Duodenal mucosa (tissue), 2 donors: ENCODE data around the gene ITGB5.

Source experiments
- H3K27ac ChIP-seq: one replicate; pipeline ENCODE4 v1.7.0; 2013; ENCODE audit warnings: low read depth, low read length
- H3K27me3 ChIP-seq, 2 donors: one replicate each; pipeline ENCODE4 v1.7.0; 2013; ENCODE audit warnings: low read length in 2 of 2, control low read depth in 1 of 2; ENCODE audit not compliant: insufficient read depth in 2 of 2, control insufficient read depth in 1 of 2
- H3K36me3 ChIP-seq, 2 donors: one replicate each; pipeline ENCODE4 v1.7.0; 2013; ENCODE audit warnings: low read length in 2 of 2, control low read depth in 1 of 2; ENCODE audit not compliant: insufficient read depth in 2 of 2, control insufficient read depth in 1 of 2
- H3K4me1 ChIP-seq, 2 donors: one replicate each; pipeline ENCODE4 v1.7.0; 2013; ENCODE audit warnings: low read length in 2 of 2, control low read depth in 1 of 2; ENCODE audit not compliant: insufficient read depth in 2 of 2, control insufficient read depth in 1 of 2
- H3K4me3 ChIP-seq, 2 donors: one replicate each; pipeline ENCODE4 v1.7.0; 2013; ENCODE audit warnings: low read length in 2 of 2, low read depth in 1 of 2
- H3K9ac ChIP-seq, 2 donors: one replicate each; pipeline ENCODE4 v1.7.0; 2013; ENCODE audit warnings: low read length in 2 of 2, low read depth in 1 of 2
- H3K9me3 ChIP-seq, 2 donors: one replicate each; pipeline ENCODE4 v1.7.0; 2013; ENCODE audit warnings: low read length in 2 of 2, control low read depth in 1 of 2; ENCODE audit not compliant: control insufficient read depth in 1 of 2

Gene ITGB5

GRCh38 chr3:124882816-124883747, 4.1 kb downstream of the ITGB5 start:
- Histone ChIP-seq H3K36me3 (no peaks in the 10 kb centered on the region), H3K27me3 (no peaks in the 10 kb centered on the region), H3K4me1 (peaks cover 22 to 24% of the 10 kb centered on the region in 2 donors), H3K4me3 (no peak overlapping the region), H3K9ac (no peak overlapping the region), H3K27ac (no peak overlapping the region), H3K9me3 (no peaks in the 10 kb centered on the region)

GRCh38 chr3:124881976-124882697, 5.0 kb downstream of the ITGB5 start:
- peaks cover 25% of the 10 kb centered on the region in 2 donors for H3K4me1 ChIP-seq
- no peak overlapping the region for H3K27ac ChIP-seq
- H3K9me3 ChIP-seq = no peaks in the 10 kb centered on the region
- no peaks in the 10 kb centered on the region for H3K36me3 ChIP-seq
- no peaks in the 10 kb centered on the region for H3K27me3 ChIP-seq
- no peak overlapping the region for H3K4me3 ChIP-seq
- H3K9ac ChIP-seq = no peak overlapping the region

DNA sequence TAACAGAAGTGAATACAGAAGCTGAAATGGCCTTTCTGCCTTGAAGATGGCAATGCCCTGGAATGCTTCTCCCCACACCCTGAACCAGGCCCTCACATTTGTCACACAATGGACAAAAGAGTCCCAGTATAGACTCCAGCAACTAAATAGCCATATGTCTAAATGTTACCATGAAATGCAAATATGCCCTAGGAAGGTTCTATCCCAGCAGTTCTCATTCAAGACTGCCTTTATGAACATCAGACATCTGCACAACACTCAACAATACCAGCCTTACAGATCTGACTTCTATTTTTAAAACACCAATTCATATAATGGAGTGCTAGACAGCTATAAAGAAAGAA, 7.9 kb downstream of the ITGB5 start:
- Histone ChIP-seq H3K27me3 (no peaks in the 10 kb centered on the region), H3K4me1 (peaks cover 25 to 27% of the 10 kb centered on the region in 2 donors), H3K9me3 (no peaks in the 10 kb centered on the region), H3K27ac (no peak overlapping the region), H3K4me3 (peak overlapping the region in 1 of 2 donors; percentile 1), H3K36me3 (no peaks in the 10 kb centered on the region), H3K9ac (no peak overlapping the region)

DNA sequence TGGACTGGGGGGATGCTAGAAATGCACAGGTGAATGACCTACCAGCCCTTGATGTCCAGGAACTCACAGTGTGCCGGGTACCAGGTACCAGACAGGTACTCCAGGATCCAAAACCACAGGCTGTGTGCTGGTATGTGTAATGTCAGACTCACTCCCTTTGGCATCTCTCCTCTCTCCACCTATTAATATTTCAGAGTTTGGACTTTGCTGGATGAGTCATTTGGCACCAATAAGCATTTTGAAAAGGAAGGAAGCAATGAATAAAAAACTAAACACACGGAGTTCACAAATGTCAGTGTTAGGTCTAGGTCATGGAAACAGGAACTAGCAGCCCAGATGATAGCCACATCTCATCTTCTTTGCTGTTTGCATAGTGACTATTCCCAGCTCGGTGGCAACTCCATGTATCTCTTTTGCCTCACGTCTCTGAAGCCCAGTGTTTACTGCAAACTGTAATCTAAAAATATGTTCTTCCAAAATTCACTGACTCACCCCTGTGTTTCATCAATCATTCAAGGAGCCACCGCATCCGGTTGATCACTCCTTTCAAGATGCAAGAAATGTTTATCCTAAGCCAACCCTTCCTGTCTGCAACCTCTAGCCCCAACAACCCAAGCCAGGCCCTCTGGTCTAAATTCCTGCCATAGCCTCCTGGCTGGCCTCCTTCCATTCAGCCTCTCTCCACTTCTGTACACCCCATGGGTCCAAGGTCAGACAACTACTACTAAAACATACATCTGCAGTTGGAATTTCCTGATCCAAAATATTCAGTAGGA, 8.4 kb downstream of the ITGB5 start:
- peaks cover 25 to 27% of the 10 kb centered on the region in 2 donors for H3K4me1 ChIP-seq

GRCh38 chr3:124877674-124878073, 9.5 kb downstream of the ITGB5 start:
- no peak overlapping the region for H3K27ac ChIP-seq
- no peaks in the 10 kb centered on the region for H3K36me3 ChIP-seq

More for the DNA sequence above, 8.4 kb downstream of the ITGB5 start:
- Histone ChIP-seq H3K27ac (no peak overlapping the region), H3K9ac (no peak overlapping the region), H3K9me3 (no peaks in the 10 kb centered on the region), H3K27me3 (no peaks in the 10 kb centered on the region), H3K4me3 (peak overlapping the region in 1 of 2 donors; percentile 1), H3K36me3 (no peaks in the 10 kb centered on the region)

GRCh38 chr3:124876401-124876878, 10.7 kb downstream of the ITGB5 start:
- H3K27me3 ChIP-seq = no peaks in the 10 kb centered on the region
- H3K4me3 ChIP-seq = no peak overlapping the region
- H3K4me1 ChIP-seq = peaks cover 25 to 27% of the 10 kb centered on the region in 2 donors
- no peaks in the 10 kb centered on the region for H3K36me3 ChIP-seq
- no peak overlapping the region for H3K9ac ChIP-seq
- H3K9me3 ChIP-seq = no peaks in the 10 kb centered on the region
- no peak overlapping the region for H3K27ac ChIP-seq

More at GRCh38 chr3:124877674-124878073, 9.5 kb downstream of the ITGB5 start:
- Histone ChIP-seq H3K4me3 (no peak overlapping the region), H3K27me3 (no peaks in the 10 kb centered on the region), H3K9ac (no peak overlapping the region), H3K4me1 (peaks cover 25 to 27% of the 10 kb centered on the region in 2 donors), H3K9me3 (no peaks in the 10 kb centered on the region)

- Histone ChIP-seq H3K4me1 (peaks cover 10 to 13% of the 10 kb centered on the region in 2 donors), H3K4me3 (no peak overlapping the region), H3K9ac (no peak overlapping the region), H3K27me3 (no peaks in the 10 kb centered on the region), H3K36me3 (no peaks in the 10 kb centered on the region), H3K27ac (no peak overlapping the region), H3K9me3 (no peaks in the 10 kb centered on the region)
Measured at GRCh38 chr3:124873226-124873625, 13.9 kb downstream of the ITGB5 start.

DNA sequence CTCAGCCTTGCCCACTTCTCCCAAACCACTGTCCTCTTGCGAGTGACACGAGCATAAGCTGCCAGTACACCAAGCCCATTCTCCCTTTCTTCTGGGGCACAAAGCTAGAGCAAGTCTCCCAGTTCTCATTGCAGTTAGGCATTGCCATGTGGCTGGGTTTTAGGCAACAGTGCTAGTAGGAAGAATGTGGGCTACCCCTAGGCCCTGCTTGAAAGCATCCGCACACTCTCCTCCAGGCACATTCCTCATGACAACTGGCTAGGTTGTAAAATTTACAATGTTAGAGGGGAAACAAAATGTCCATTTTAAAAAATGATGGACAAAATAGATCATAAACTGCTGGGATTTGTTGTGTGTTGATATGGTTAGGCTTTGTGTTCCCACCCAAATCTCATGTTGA, 19.7 kb downstream of the ITGB5 start:
- H3K27ac ChIP-seq = no peak overlapping the region

DNA sequence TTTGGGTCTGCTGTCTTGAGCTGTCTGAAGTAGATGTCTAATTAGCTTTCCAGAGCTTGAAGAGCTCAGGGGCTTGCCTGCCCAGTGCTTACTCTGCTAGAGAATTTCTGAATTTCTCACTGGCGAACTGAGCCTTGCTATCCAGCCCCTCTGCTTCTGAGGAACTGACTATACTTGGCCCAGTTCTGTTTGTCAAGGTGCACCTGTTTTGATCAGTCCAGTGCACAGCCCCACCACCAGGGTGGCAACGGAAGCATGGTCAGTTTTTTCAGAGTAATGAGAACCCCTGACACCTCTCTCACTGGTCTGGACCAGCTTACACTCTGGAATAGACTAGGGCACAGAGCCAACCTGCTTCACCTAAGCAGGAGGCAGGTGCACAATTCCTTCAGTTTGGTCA, 25.2 kb downstream of the ITGB5 start:
- peaks cover 0 to 7% of the 10 kb centered on the region in 2 donors for H3K36me3 ChIP-seq
- no peak overlapping the region for H3K27ac ChIP-seq
- peaks cover 16 to 25% of the 10 kb centered on the region in 2 donors for H3K4me1 ChIP-seq
- no peak overlapping the region for H3K4me3 ChIP-seq
- no peak overlapping the region for H3K9ac ChIP-seq
- H3K27me3 ChIP-seq = no peaks in the 10 kb centered on the region
- no peaks in the 10 kb centered on the region for H3K9me3 ChIP-seq

More for the DNA sequence above, 19.7 kb downstream of the ITGB5 start:
- no peak overlapping the region for H3K9ac ChIP-seq
- no peaks in the 10 kb centered on the region for H3K27me3 ChIP-seq
- H3K36me3 ChIP-seq = peaks cover 0 to 7% of the 10 kb centered on the region in 2 donors
- H3K4me1 ChIP-seq = peaks cover 8 to 12% of the 10 kb centered on the region in 2 donors
- no peak overlapping the region for H3K4me3 ChIP-seq
- no peaks in the 10 kb centered on the region for H3K9me3 ChIP-seq
